ENCODE measurements around the gene SUDS3.
"Not testable (repeated sequence)": the region's sequence is repeated elsewhere in the genome, so short reads cannot be mapped to it uniquely, and the experiment has no call there.

Gene SUDS3
- total RNA-seq: 48.3 to 69.5 reads per million in 2 donors

GRCh38 chr12:118376089-118377020 is at the start of gene SUDS3:
Gene SUDS3, plus strand, starts transcription at chr12:118376555. Its CDS starts 137 bp downstream, at chr12:118376692.
- DNase-seq: peak; percentile 84 to 93 (median 86)

GRCh38 chr12:118326991-118327390 is 49.4 kb upstream of the SUDS3 start:
- DNase-seq: no peak

GRCh38 chr12:118327391-118327790 is 49.0 kb upstream of the SUDS3 start:
- no peak for DNase-seq

GRCh38 chr12:118328486-118329330 is 47.6 kb upstream of the SUDS3 start:
- DNase-seq: no peak

GRCh38 chr12:118330421-118331018 is 45.8 kb upstream of the SUDS3 start:
- DNase-seq: no peak

- no peak for DNase-seq
These were observed 43.8 kb upstream of the SUDS3 start for GRCh38 chr12:118332511-118332910.

GRCh38 chr12:118334241-118334640 is 42.1 kb upstream of the SUDS3 start:
- DNase-seq: no peak

GRCh38 chr12:118334939-118335567 is 41.3 kb upstream of the SUDS3 start:
- DNase-seq: no peak

GRCh38 chr12:118336123-118336522 is 40.2 kb upstream of the SUDS3 start:
- no peak for DNase-seq

- DNase-seq: no peak
These were observed 39.0 kb upstream of the SUDS3 start for GRCh38 chr12:118337194-118337838.

- DNase-seq: no peak
These were observed 34.3 kb upstream of the SUDS3 start for GRCh38 chr12:118342090-118342489.

GRCh38 chr12:118344829-118345228 is 31.5 kb upstream of the SUDS3 start:
- no peak for DNase-seq

- no peak for DNase-seq
These were observed 31.0 kb upstream of the SUDS3 start for GRCh38 chr12:118345355-118345754.

GRCh38 chr12:118346895-118347294 is 29.5 kb upstream of the SUDS3 start:
- DNase-seq: no peak

GRCh38 chr12:118347916-118348315 is 28.4 kb upstream of the SUDS3 start:
- no peak for DNase-seq

- DNase-seq: no peak
These were observed 25.3 kb upstream of the SUDS3 start for GRCh38 chr12:118350908-118351559.

GRCh38 chr12:118353721-118354120 is 22.6 kb upstream of the SUDS3 start:
- DNase-seq: no peak

- not testable (repeated sequence) for DNase-seq
These were observed 21.9 kb upstream of the SUDS3 start for GRCh38 chr12:118354503-118354902.

- DNase-seq: no peak
These were observed 21.5 kb upstream of the SUDS3 start for GRCh38 chr12:118354903-118355302.

- DNase-seq: no peak
These were observed 20.5 kb upstream of the SUDS3 start for GRCh38 chr12:118355843-118356242.

GRCh38 chr12:118356809-118357256 is 19.5 kb upstream of the SUDS3 start:
- DNase-seq: no peak

Measured in T-helper 2 cell (primary cell).